Trophoblast cell (in vitro differentiated cells and primary cell): ENCODE data around the gene THSD4.

Experiments used
- DNase-seq, 2 donors: peaks; one replicate each; pipeline ENCODE4 v3.0.0-alpha.2; 2016
- H2AFZ ChIP-seq: 2 replicates; pipeline ENCODE4 v1.6.1; 2013; ENCODE audit warnings: low read length, moderate library complexity, mild to moderate bottlenecking; ENCODE audit not compliant: insufficient read depth, poor library complexity
- H2AK5ac ChIP-seq: 2 replicates; pipeline ENCODE4 v1.6.1; 2013; ENCODE audit warnings: mild to moderate bottlenecking, low read length
- H2BK120ac ChIP-seq: 2 replicates; pipeline ENCODE4 v1.6.1; 2013; ENCODE audit warnings: low read length, mild to moderate bottlenecking, moderate library complexity; ENCODE audit not compliant: insufficient read depth, poor library complexity
- H2BK12ac ChIP-seq: 2 replicates; pipeline ENCODE4 v1.6.1; 2013; ENCODE audit warnings: mild to moderate bottlenecking, low read length, moderate library complexity
- H2BK5ac ChIP-seq: 2 replicates; pipeline ENCODE4 v1.6.1; 2013; ENCODE audit warnings: low read length, low read depth, moderate library complexity, mild to moderate bottlenecking; ENCODE audit not compliant: poor library complexity
- H3K14ac ChIP-seq: 2 replicates; pipeline ENCODE4 v1.6.1; 2013; ENCODE audit warnings: mild to moderate bottlenecking, low read length
- H3K18ac ChIP-seq: 2 replicates; pipeline ENCODE4 v1.6.1; 2013; ENCODE audit warnings: mild to moderate bottlenecking, low read length
- H3K23ac ChIP-seq: 2 replicates; pipeline ENCODE4 v1.6.1; 2013; ENCODE audit warnings: low read length
- H3K27ac ChIP-seq: 2 replicates; pipeline ENCODE4 v1.5.1; 2013; ENCODE audit warnings: low read depth, mild to moderate bottlenecking, inconsistent platforms, low read length, moderate library complexity
- H3K27me3 ChIP-seq: 2 replicates; pipeline ENCODE4 v1.6.1; 2013; ENCODE audit warnings: inconsistent platforms, mild to moderate bottlenecking, low read length, moderate library complexity; ENCODE audit not compliant: insufficient read depth
- H3K36me3 ChIP-seq, 2 experiments: 1 replicate in 1 of 2; 2 replicates in 1 of 2; pipeline ENCODE4 v1.6.1; 2013; ENCODE audit warnings: low read length in 2 of 2, mild to moderate bottlenecking in 2 of 2, moderate library complexity in 1 of 2; ENCODE audit not compliant: insufficient read depth in 2 of 2, control insufficient read depth in 1 of 2
- H3K4ac ChIP-seq: 2 replicates; pipeline ENCODE4 v1.6.1; 2013; ENCODE audit warnings: low read depth, mild to moderate bottlenecking, low read length, moderate library complexity
- H3K4me1 ChIP-seq, 2 experiments: 1 replicate in 1 of 2; 2 replicates in 1 of 2; pipeline ENCODE4 v1.6.1; 2013; ENCODE audit warnings: low read length in 2 of 2, mild to moderate bottlenecking in 2 of 2, moderate library complexity in 1 of 2; ENCODE audit not compliant: insufficient read depth in 2 of 2, control insufficient read depth in 1 of 2
- H3K4me2 ChIP-seq: 2 replicates; pipeline ENCODE4 v1.6.1; 2013; ENCODE audit warnings: inconsistent platforms, mild to moderate bottlenecking, low read length, moderate library complexity
- H3K4me3 ChIP-seq: 2 replicates; pipeline ENCODE4 v1.5.1; 2013; ENCODE audit warnings: mild to moderate bottlenecking, low read depth, low read length, inconsistent platforms
- H3K79me1 ChIP-seq: one replicate; pipeline ENCODE4 v1.6.1; 2013; ENCODE audit warnings: low read length
- H3K79me2 ChIP-seq: 2 replicates; pipeline ENCODE4 v1.6.1; 2013; ENCODE audit warnings: low read length, mild to moderate bottlenecking; ENCODE audit not compliant: control insufficient read depth, insufficient read depth, poor library complexity
- H3K9ac ChIP-seq: 2 replicates; pipeline ENCODE4 v1.6.1; 2013; ENCODE audit warnings: mild to moderate bottlenecking, low read length
- H3K9me3 ChIP-seq: 2 replicates; pipeline ENCODE4 v1.6.1; 2013; ENCODE audit warnings: low read depth, mild to moderate bottlenecking, control low read depth, inconsistent platforms, low read length; ENCODE audit not compliant: insufficient read depth
- H4K12ac ChIP-seq: 2 replicates; pipeline ENCODE4 v1.6.1; 2013; ENCODE audit warnings: low read depth, mild to moderate bottlenecking, low read length, moderate library complexity
- H4K8ac ChIP-seq: 2 replicates; pipeline ENCODE4 v1.6.1; 2013; ENCODE audit warnings: low read depth, mild to moderate bottlenecking, low read length, moderate library complexity
- H4K91ac ChIP-seq: one replicate; pipeline ENCODE4 v1.6.1; 2013; ENCODE audit warnings: low read depth, mild to moderate bottlenecking, low read length, moderate library complexity
- WGBS: extraction: QIAGEN DNeasy Blood & Tissue Kit; methylation state at CpG from one replicate; pipeline ENCODE4 v1.1.7; 2013; ENCODE audit warnings: missing lambda C conversion rate; ENCODE audit not compliant: insufficient read length, insufficient coverage; ENCODE audit errors: extremely low coverage; 5-methylcytosine and 5-hydroxymethylcytosine counted together

The THSD4 gene

DNA sequence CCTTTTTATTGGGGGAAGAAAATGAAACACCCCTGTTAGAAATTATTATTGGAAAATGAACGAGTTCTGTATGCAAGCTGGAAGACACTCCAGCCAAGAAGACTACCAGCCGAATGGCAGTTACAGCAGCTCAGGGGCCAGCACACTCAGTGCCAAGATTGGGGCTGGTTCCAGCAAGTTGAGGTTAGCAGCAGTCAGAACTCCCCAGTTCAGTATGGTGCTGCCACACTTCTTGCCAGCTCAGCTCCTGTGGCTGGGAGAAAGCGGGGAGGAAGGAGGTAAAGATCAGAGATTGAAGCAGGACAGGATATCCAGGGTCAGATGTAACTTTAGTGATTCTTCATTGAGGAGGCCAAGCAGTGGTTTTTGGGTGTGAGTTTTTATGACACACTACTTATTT is 414.8 kb downstream of the THSD4 start:
- H3K23ac ChIP-seq = no peak overlapping the region
- H2BK12ac ChIP-seq = no peak overlapping the region
- WGBS = no CpG with 5 or more reads among the region's 3 CpGs
- H2BK120ac ChIP-seq = no peak overlapping the region
- H3K27me3 ChIP-seq = no peaks in the 10 kb centered on the region
- H4K12ac ChIP-seq = no peak overlapping the region
- no peak overlapping the region for H2AK5ac ChIP-seq
- no peak overlapping the region for H3K27ac ChIP-seq
- H3K79me2 ChIP-seq = no peaks in the 10 kb centered on the region
- no peak overlapping the region for H3K4ac ChIP-seq
- no peak for DNase-seq
- H3K9me3 ChIP-seq = no peaks in the 10 kb centered on the region
- no peak overlapping the region for H2AFZ ChIP-seq
- no peak overlapping the region for H4K8ac ChIP-seq
- H3K9ac ChIP-seq = no peak overlapping the region
- no peak overlapping the region for H3K18ac ChIP-seq
- H4K91ac ChIP-seq = no peak overlapping the region
- H3K36me3 ChIP-seq = no peaks in the 10 kb centered on the region
- no peaks in the 10 kb centered on the region for H3K4me1 ChIP-seq
- H3K4me3 ChIP-seq = peak overlapping the region; percentile 56
- no peak overlapping the region for H3K4me2 ChIP-seq
- H3K14ac ChIP-seq = no peak overlapping the region
- H3K79me1 ChIP-seq = no peaks in the 10 kb centered on the region
- H2BK5ac ChIP-seq = no peak overlapping the region

DNA sequence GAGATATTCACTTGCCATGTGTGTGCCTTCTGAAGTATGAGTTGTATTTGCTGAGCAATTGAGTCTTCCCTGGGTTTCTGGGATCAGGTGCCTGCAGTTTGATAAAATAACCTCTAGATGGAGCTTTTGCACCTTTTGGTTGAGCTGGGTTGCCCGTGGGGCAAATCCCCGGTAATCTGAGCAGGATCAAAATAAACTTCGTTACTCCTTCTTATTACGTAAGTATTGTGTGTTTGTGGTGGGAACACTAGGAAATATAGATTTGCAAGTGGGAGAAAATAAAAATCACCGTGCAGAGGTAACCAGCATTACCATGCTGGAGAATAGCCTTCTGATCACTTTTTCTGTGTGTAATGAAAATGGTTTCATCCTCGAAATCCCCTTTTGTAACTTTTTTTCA is 417.7 kb downstream of the THSD4 start:
- H2AK5ac ChIP-seq = no peak overlapping the region
- H4K8ac ChIP-seq = no peak overlapping the region
- no peak overlapping the region for H3K23ac ChIP-seq
- no peak overlapping the region for H3K9ac ChIP-seq
- no peaks in the 10 kb centered on the region for H3K4me1 ChIP-seq
- H3K4me2 ChIP-seq = no peak overlapping the region
- no peak overlapping the region for H2BK5ac ChIP-seq
- no peak overlapping the region for H2BK12ac ChIP-seq
- H3K4ac ChIP-seq = no peak overlapping the region
- no peak overlapping the region for H3K27ac ChIP-seq
- H3K27me3 ChIP-seq = no peaks in the 10 kb centered on the region
- H3K79me1 ChIP-seq = no peaks in the 10 kb centered on the region
- no peak overlapping the region for H2BK120ac ChIP-seq
- no CpG with 5 or more reads among the region's 6 CpGs for WGBS
- H3K9me3 ChIP-seq = no peaks in the 10 kb centered on the region
- H3K4me3 ChIP-seq = no peak overlapping the region
- H3K18ac ChIP-seq = no peak overlapping the region
- peak; percentile 33 to 76 for DNase-seq
- no peaks in the 10 kb centered on the region for H3K36me3 ChIP-seq
- no peak overlapping the region for H4K91ac ChIP-seq
- no peaks in the 10 kb centered on the region for H3K79me2 ChIP-seq
- no peak overlapping the region for H2AFZ ChIP-seq
- H3K14ac ChIP-seq = no peak overlapping the region
- H4K12ac ChIP-seq = no peak overlapping the region

DNA sequence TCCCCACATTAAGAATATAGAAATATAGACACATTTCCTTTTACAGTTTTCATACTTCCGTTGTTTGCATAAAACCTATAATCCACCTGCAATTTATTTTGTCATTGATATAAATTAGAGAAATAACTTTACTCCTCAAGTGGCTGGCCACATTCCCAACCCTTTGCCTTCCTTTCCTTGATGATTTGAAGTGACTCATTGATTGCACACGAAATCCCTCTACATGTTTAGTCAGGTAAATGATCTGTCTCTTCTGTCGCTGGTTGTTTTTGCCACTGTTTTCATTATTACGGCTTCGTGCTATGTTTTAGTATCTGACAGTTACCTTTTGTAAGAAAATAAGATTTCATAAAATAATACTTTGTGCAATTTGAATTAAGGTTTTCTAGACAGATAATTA is 422.9 kb downstream of the THSD4 start:
- Histone ChIP-seq H3K4me2 (no peak overlapping the region), H3K27me3 (no peaks in the 10 kb centered on the region), H3K79me1 (no peaks in the 10 kb centered on the region), H3K36me3 (no peaks in the 10 kb centered on the region), H3K4me1 (no peaks in the 10 kb centered on the region), H3K4me3 (no peak overlapping the region), H2BK5ac (no peak overlapping the region), H3K23ac (no peak overlapping the region), H2BK120ac (no peak overlapping the region), H3K4ac (no peak overlapping the region), H3K9me3 (no peaks in the 10 kb centered on the region), H3K9ac (no peak overlapping the region), H4K12ac (no peak overlapping the region), H2BK12ac (no peak overlapping the region), H2AK5ac (no peak overlapping the region), H4K8ac (no peak overlapping the region), H3K79me2 (no peaks in the 10 kb centered on the region), H3K18ac (no peak overlapping the region), H3K27ac (no peak overlapping the region), H2AFZ (no peak overlapping the region), H3K14ac (no peak overlapping the region), H4K91ac (no peak overlapping the region)
- no CpG with 5 or more reads among the region's 5 CpGs for WGBS
- no peak for DNase-seq

DNA sequence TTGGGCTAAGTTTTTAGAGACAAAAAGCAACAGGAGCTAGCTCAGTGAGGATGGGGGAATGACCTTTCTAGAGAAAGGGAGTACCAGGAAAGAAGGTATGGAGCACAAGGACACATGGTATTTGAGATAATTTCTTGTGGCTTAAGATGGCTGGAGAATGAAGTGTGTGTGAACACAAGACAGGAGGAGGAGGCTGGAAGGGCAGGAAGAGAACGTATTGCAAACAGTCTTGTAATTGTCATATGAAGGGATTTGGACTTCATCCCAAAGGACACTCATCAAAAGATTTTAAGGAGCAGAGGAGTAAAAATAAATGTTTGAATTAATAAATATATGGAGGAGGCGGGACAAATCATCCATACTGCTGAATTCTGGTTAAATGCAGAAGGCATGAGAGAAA is 426.5 kb downstream of the THSD4 start:
- Histone ChIP-seq H3K4me3 (no peak overlapping the region), H3K4me2 (no peak overlapping the region), H3K9me3 (no peaks in the 10 kb centered on the region), H3K14ac (no peak overlapping the region), H3K36me3 (no peaks in the 10 kb centered on the region), H2BK12ac (no peak overlapping the region), H2AFZ (no peak overlapping the region), H4K8ac (no peak overlapping the region), H3K9ac (no peak overlapping the region), H2BK5ac (no peak overlapping the region), H2AK5ac (no peak overlapping the region), H3K27me3 (no peaks in the 10 kb centered on the region), H3K23ac (no peak overlapping the region), H3K18ac (no peak overlapping the region), H4K91ac (no peak overlapping the region), H3K4ac (no peak overlapping the region), H3K4me1 (no peaks in the 10 kb centered on the region), H3K79me1 (no peaks in the 10 kb centered on the region), H2BK120ac (no peak overlapping the region), H3K79me2 (no peaks in the 10 kb centered on the region), H3K27ac (no peak overlapping the region), H4K12ac (no peak overlapping the region)
- WGBS = no CpG with 5 or more reads among the region's 2 CpGs
- DNase-seq = no peak

DNA sequence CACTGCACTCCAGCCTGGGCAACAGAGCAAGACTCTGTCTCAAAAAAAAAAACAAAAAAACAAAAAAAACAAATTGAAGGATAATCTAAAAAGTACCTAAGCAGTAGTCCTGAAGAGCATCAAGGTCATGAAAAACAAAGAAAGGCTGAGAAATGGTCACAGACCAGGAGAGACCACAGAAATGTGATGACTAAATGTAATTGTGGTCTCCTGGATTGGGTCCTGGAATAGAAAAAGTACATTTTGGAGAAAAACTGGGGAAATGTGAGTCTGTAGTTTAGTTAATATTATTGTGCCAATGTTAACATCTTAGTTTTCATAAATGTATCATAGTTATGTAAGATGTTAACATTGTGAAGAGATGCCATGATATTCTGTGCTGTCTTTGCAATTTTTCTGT is 427.6 kb downstream of the THSD4 start:
- Histone ChIP-seq H3K18ac (no peak overlapping the region), H3K4me2 (no peak overlapping the region), H3K79me1 (no peaks in the 10 kb centered on the region), H3K9me3 (no peaks in the 10 kb centered on the region), H2BK12ac (no peak overlapping the region), H3K9ac (no peak overlapping the region), H2BK120ac (no peak overlapping the region), H3K4ac (no peak overlapping the region), H3K27me3 (no peaks in the 10 kb centered on the region), H2BK5ac (no peak overlapping the region), H3K4me1 (no peaks in the 10 kb centered on the region), H3K27ac (no peak overlapping the region), H2AK5ac (no peak overlapping the region), H3K14ac (no peak overlapping the region), H3K79me2 (no peaks in the 10 kb centered on the region), H4K91ac (no peak overlapping the region), H3K36me3 (no peaks in the 10 kb centered on the region), H4K12ac (no peak overlapping the region), H2AFZ (no peak overlapping the region), H3K4me3 (no peak overlapping the region), H4K8ac (no peak overlapping the region), H3K23ac (no peak overlapping the region)
- DNase-seq = no peak
